ENCODE measurements around the gene KATNAL1.
"Not testable (repeated sequence)": the region's sequence is repeated elsewhere in the genome, so short reads cannot be mapped to it uniquely, and the experiment has no call there.

The KATNAL1 gene

GRCh38 chr13:30292325-30292724 is 15.0 kb downstream of the KATNAL1 start:
- no peak for DNase-seq (ENCODE audit: low read depth)

GRCh38 chr13:30290812-30291436 is 16.4 kb downstream of the KATNAL1 start:
- DNase-seq (ENCODE audit: low read depth): no peak

GRCh38 chr13:30289533-30289932 is 17.8 kb downstream of the KATNAL1 start:
- DNase-seq (ENCODE audit: low read depth): no peak

- DNase-seq (ENCODE audit: low read depth): not testable (repeated sequence)
Measured at GRCh38 chr13:30286059-30286458, 21.3 kb downstream of the KATNAL1 start.

GRCh38 chr13:30276178-30276577 is 31.2 kb downstream of the KATNAL1 start:
- DNase-seq (ENCODE audit: low read depth): no peak

- DNase-seq (ENCODE audit: low read depth): no peak
Measured at GRCh38 chr13:30274083-30274482, 33.3 kb downstream of the KATNAL1 start.

GRCh38 chr13:30270035-30270434 is 37.3 kb downstream of the KATNAL1 start:
- DNase-seq (ENCODE audit: low read depth): not testable (repeated sequence)

- no peak for DNase-seq (ENCODE audit: low read depth)
Measured at GRCh38 chr13:30268673-30269072, 38.7 kb downstream of the KATNAL1 start.

GRCh38 chr13:30266756-30267155 is 40.6 kb downstream of the KATNAL1 start:
- DNase-seq (ENCODE audit: low read depth): no peak

- not testable (repeated sequence) for DNase-seq (ENCODE audit: low read depth)
Measured at GRCh38 chr13:30259149-30259733, 48.1 kb downstream of the KATNAL1 start.

- DNase-seq (ENCODE audit: low read depth): no peak
Measured at GRCh38 chr13:30257468-30258099, 49.8 kb downstream of the KATNAL1 start.

GRCh38 chr13:30256713-30257467 is 50.5 kb downstream of the KATNAL1 start:
- no peak for DNase-seq (ENCODE audit: low read depth)

GRCh38 chr13:30255696-30256095 is 51.7 kb downstream of the KATNAL1 start:
- DNase-seq (ENCODE audit: low read depth): no peak

GRCh38 chr13:30253830-30254229 is 53.5 kb downstream of the KATNAL1 start:
- DNase-seq (ENCODE audit: low read depth): no peak

GRCh38 chr13:30247406-30247805 is 59.9 kb downstream of the KATNAL1 start:
- no peak for DNase-seq (ENCODE audit: low read depth)

- DNase-seq (ENCODE audit: low read depth): no peak
Measured at GRCh38 chr13:30241532-30241931, 65.8 kb downstream of the KATNAL1 start.

- DNase-seq (ENCODE audit: low read depth): no peak
Measured at GRCh38 chr13:30240608-30241007, 66.7 kb downstream of the KATNAL1 start.

- DNase-seq (ENCODE audit: low read depth): no peak
Measured at GRCh38 chr13:30235216-30235615, 72.1 kb downstream of the KATNAL1 start.

- no peak for DNase-seq (ENCODE audit: low read depth)
Measured at GRCh38 chr13:30234619-30235162, 72.7 kb downstream of the KATNAL1 start.

- DNase-seq (ENCODE audit: low read depth): no peak
Measured at GRCh38 chr13:30224732-30225131, 82.6 kb downstream of the KATNAL1 start.

GRCh38 chr13:30222254-30222653 is 85.1 kb downstream of the KATNAL1 start:
- no peak for DNase-seq (ENCODE audit: low read depth)

- no peak for DNase-seq (ENCODE audit: low read depth)
Measured at GRCh38 chr13:30216111-30216510, 91.2 kb downstream of the KATNAL1 start.

GRCh38 chr13:30212256-30212655 is 95.1 kb downstream of the KATNAL1 start:
- DNase-seq (ENCODE audit: low read depth): no peak
